ENCODE data around the gene TNKS1BP1. TPM values are rescaled to one million over a fixed set of nuclear protein-coding genes. Genes with fewer than 3 reads are reported as not detected.

Gene TNKS1BP1
- total RNA-seq, 1 experiment from 2014 or later = 94.6 TPM

DNA sequence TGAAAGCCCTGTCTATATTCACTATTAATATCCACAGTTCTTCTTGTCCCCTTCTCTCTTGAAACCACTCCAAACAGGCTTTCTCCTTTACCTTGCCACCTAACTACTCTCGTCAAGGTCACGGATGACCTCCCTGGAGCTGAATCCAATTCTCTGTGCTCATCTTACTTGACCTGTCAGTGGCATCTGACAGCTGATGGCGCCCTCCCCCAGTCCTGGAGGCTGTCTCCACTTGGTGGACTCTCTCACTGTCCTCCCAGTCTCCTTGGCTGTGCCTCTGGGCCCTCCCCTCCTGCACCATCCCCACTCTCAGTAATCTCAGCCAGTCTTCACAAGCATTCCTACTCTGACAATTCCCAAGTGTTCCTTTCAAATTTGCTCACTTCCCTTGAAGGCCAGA lies 8.7 kb downstream of the TNKS1BP1 start:
- Histone ChIP-seq H3K36me3 (ENCODE audit: control insufficient read depth, insufficient read depth, low read length) (no peaks in the 10 kb centered on the region), H3K4me1 (ENCODE audit: control insufficient read depth, insufficient read depth, low read length) (peaks cover 12% of the 10 kb centered on the region), H3K27me3 (ENCODE audit: control insufficient read depth, insufficient read depth, low read length) (no peaks in the 10 kb centered on the region), H3K4me3 (ENCODE audit: low read depth in 2 of 2, low read length in 2 of 2) (no peak overlapping the region), H3K9me3 (ENCODE audit: control insufficient read depth, insufficient read depth, low read depth, low read length) (no peaks in the 10 kb centered on the region), H3K27ac (ENCODE audit: low read length) (no peak overlapping the region)
- in situ Hi-C loops (cut with HindIII; ENCODE audit: low pct_unique_long_range_greater_than_20kb, low sequenced_read_pairs) = no loop called here
- no peak for ATAC-seq
- ChIA-PET CTCF (no interaction called here), POLR2A (no interaction called here)
- intact Hi-C loops (cut with micrococcal nuclease; ENCODE audit: unreplicated experiment) = no loop called here
- no peak for DNase-seq (ENCODE audit: low read depth, low spot score)
- no TSS peak for BruUV-seq (replicated peaks)
- TF ChIP-seq, protein P1, sequence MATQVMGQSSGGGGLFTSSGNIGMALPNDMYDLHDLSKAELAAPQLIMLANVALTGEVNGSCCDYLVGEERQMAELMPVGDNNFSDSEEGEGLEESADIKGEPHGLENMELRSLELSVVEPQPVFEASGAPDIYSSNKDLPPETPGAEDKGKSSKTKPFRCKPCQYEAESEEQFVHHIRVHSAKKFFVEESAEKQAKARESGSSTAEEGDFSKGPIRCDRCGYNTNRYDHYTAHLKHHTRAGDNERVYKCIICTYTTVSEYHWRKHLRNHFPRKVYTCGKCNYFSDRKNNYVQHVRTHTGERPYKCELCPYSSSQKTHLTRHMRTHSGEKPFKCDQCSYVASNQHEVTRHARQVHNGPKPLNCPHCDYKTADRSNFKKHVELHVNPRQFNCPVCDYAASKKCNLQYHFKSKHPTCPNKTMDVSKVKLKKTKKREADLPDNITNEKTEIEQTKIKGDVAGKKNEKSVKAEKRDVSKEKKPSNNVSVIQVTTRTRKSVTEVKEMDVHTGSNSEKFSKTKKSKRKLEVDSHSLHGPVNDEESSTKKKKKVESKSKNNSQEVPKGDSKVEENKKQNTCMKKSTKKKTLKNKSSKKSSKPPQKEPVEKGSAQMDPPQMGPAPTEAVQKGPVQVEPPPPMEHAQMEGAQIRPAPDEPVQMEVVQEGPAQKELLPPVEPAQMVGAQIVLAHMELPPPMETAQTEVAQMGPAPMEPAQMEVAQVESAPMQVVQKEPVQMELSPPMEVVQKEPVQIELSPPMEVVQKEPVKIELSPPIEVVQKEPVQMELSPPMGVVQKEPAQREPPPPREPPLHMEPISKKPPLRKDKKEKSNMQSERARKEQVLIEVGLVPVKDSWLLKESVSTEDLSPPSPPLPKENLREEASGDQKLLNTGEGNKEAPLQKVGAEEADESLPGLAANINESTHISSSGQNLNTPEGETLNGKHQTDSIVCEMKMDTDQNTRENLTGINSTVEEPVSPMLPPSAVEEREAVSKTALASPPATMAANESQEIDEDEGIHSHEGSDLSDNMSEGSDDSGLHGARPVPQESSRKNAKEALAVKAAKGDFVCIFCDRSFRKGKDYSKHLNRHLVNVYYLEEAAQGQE (IDR thresholded peaks at IDR 0.05; ENCODE audit: insufficient read depth in 1 of 2, low read depth in 2 of 2, low read length in 1 of 2) = no peak
- TF ChIP-seq, protein P2, sequence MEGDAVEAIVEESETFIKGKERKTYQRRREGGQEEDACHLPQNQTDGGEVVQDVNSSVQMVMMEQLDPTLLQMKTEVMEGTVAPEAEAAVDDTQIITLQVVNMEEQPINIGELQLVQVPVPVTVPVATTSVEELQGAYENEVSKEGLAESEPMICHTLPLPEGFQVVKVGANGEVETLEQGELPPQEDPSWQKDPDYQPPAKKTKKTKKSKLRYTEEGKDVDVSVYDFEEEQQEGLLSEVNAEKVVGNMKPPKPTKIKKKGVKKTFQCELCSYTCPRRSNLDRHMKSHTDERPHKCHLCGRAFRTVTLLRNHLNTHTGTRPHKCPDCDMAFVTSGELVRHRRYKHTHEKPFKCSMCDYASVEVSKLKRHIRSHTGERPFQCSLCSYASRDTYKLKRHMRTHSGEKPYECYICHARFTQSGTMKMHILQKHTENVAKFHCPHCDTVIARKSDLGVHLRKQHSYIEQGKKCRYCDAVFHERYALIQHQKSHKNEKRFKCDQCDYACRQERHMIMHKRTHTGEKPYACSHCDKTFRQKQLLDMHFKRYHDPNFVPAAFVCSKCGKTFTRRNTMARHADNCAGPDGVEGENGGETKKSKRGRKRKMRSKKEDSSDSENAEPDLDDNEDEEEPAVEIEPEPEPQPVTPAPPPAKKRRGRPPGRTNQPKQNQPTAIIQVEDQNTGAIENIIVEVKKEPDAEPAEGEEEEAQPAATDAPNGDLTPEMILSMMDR (IDR thresholded peaks at IDR 0.05) = no peak
- TF ChIP-seq TCF7L2 (IDR thresholded peaks at IDR 0.05; ENCODE audit: low read depth, low read length) = no peak
- no peak for TF ChIP-seq SIN3A (IDR thresholded peaks at IDR 0.05; ENCODE audit: borderline replicate concordance, insufficient read depth, low read depth, low read length)
- TF ChIP-seq POLR2AphosphoS5 (IDR thresholded peaks at IDR 0.05; ENCODE audit: low read depth, low read length) = no peak

DNA sequence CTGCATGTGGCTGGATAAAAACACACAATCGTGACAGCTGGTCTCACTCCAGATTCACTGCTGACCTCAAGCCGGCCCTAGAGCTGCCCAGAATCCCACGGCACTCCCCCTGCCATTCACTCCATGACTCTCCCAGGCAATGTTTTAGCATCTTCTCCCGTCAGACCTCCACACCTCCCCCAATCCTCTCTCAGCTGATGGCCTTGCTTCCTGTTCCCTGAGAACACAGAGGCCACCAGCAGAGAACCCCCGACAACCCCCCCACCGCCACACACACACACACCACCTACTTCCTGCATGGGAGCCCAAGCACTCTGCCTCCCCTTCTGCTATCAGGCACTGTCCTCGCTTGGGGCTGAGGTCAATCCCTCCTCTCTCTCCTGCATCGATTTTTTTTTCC lies 9.3 kb downstream of the TNKS1BP1 start:
- ATAC-seq = no peak
- Histone ChIP-seq H3K27ac (ENCODE audit: low read length) (no peak overlapping the region), H3K4me1 (ENCODE audit: control insufficient read depth, insufficient read depth, low read length) (peaks cover 17% of the 10 kb centered on the region), H3K27me3 (ENCODE audit: control insufficient read depth, insufficient read depth, low read length) (no peaks in the 10 kb centered on the region), H3K36me3 (ENCODE audit: control insufficient read depth, insufficient read depth, low read length) (no peaks in the 10 kb centered on the region), H3K4me3 (ENCODE audit: low read depth in 2 of 2, low read length in 2 of 2) (no peak overlapping the region), H3K9me3 (ENCODE audit: control insufficient read depth, insufficient read depth, low read depth, low read length) (no peaks in the 10 kb centered on the region)
- ChIA-PET CTCF (no interaction called here), POLR2A (interaction anchor here (0.9 kb wide), 1 partner anchor 19 kb away, joined by 3 read pairs; no protein-coding TSS in a partner anchor)
- TF ChIP-seq, protein P2 (IDR thresholded peaks at IDR 0.05) = no peak
- DNase-seq (ENCODE audit: low read depth, low spot score) = no peak
- BruUV-seq (replicated peaks) = no TSS peak
- in situ Hi-C loops (cut with HindIII; ENCODE audit: low pct_unique_long_range_greater_than_20kb, low sequenced_read_pairs) = no loop called here
- intact Hi-C loops (cut with micrococcal nuclease; ENCODE audit: unreplicated experiment) = no loop called here
